ENCODE data around the gene MRTO4.
"Not testable (repeated sequence)": the region's sequence is repeated elsewhere in the genome, so short reads cannot be mapped to it uniquely, and the experiment has no call there.

The MRTO4 gene

DNA sequence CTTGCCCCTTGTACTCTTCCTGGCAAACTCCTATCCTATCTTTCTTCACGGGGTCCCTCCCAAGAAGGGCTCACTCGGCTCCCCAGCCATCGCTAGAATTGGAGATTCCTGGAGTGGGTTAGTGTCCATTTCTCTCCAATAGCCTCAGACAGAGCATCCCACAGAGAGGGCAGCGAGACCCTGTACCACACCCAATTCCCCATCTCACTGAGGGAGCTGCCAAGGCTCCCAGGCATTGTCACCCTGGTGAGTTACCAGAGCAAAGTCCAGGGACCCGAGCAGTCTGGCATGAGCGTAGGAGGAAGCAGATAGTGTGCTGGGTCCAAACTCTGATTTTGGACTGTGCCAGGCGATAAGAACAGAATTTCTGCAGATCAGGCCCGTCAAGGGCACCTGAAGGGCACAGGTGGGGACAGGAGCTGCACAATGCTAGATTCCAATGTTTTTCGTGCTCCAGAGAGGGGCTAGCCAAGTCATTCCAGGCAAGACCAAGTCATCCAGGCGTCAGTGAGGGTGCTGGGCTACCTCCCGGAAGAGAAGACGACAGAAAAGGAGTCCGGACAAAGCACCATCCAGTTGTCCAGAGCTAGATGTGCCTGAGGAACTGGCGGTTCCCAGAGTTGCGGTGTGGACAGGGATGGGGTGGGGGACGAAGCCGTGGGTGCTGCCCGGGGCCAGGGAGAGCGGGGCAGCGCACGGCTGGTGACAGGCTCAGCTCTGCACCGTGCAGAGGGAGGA, 21.7 kb downstream of the MRTO4 start:
- no peak for DNase-seq

DNA sequence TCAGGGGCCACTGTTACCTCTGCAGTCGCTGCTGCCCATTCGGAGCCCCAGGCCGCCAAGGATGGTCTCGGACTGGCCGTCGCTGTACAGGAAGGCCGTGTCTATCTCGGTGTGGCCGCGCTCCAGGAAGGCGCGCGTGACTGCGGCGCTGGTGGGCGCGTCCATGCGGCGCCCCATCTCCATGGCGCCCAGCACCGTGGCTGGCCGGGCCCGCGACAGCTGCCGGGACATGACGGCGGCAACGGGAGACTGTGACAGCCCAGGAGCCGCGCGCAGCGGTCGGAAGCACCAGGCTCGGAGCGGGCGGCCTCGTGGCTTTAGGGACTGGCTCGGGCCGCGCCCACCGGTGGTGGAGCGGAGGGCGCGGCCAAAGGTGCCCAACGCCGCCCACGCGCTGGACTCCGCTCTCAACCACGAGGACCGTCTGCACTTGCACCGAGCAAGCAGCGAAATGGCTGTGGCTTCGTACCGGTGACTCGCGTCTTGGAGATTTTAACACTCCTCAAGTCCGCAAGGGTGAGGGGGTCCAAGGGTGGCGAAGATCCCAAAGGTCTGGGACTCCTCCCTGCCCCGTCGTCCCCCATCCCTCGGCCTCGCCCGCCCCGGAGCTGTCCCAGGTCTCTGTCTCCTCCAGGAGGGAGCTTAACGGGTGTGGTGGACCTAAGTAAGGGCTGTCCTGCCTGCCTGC, 22.4 kb downstream of the MRTO4 start:
- not testable (repeated sequence) for DNase-seq

DNA sequence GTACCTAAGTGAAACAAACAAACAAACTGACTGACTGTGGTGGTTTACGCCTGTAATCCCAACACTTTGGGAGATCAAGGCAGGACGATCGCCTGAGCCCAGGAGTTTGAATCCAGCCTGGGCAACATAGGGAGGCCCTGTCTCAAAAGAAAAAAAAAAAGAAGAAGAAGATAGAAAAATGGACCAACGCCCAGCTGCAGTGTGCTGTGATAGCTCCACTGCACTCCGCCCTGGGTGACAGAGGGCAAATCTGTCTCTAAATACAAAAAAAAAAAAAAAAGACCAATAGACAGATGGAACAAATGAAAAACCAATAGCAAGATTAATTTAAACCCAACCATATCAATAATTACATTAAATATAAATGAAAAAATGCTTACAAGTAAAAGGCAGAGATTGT, 23.0 kb downstream of the MRTO4 start:
- DNase-seq, result no peak

DNA sequence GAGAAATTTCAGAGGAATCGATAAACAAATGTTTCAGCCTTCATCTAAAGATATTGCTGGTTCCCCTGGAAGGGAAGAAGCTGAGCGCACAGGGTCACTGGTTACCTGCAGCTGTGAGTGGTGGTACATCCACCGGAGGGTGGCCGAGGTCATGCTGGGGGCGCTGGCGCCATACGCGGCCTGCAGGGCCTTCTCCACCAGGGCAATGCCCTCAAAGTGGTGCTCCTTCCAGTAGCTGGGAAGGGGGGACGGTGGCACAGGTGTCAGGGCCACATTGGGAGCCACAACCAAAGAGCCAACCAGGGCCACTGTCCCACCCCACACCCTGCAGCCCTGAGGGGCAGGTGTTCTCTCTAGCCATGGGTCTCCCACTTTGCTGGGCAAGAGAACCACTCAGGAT, 32.3 kb downstream of the MRTO4 start:
- DNase-seq, result no peak

DNA sequence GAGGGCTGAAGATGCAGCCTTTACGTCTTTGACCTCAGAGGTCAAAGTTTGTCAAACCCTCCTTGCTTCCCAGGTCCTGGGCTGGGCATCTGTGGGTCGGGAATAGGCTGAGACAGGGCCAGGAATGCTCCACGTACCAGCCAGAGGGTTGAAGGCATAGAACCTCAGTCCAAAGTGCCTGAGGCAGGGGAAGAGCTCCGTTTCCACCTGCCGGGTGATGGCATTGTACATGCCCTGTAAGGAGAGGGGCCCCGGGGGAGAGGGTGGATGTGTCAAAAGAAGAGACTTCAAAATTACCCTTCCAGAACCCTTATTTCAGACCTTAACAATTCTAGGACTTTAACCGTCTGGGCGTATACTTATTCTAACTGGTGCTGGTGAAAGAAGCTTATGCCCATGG, 33.3 kb downstream of the MRTO4 start:
- DNase-seq, result no peak

DNA sequence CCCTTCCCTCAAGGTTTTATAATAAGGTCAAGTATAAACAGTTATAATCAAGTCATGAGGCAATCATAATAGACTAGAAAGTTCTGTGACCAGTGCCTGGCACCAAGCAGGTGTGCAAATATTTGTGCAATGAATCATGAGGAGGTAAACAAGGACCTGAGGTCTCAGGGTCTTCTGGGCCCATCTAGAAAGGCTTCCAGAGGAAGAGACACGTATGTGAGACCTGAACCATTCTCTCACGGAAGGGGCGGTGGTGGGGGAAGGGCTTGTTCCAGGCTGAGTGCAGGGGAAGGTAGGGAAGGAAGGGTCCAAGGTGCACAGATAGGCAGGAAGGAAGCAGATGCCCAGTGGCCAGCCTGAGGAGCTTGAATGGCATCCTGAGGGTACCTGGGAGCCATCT, 33.8 kb downstream of the MRTO4 start:
- not testable (repeated sequence) for DNase-seq

DNA sequence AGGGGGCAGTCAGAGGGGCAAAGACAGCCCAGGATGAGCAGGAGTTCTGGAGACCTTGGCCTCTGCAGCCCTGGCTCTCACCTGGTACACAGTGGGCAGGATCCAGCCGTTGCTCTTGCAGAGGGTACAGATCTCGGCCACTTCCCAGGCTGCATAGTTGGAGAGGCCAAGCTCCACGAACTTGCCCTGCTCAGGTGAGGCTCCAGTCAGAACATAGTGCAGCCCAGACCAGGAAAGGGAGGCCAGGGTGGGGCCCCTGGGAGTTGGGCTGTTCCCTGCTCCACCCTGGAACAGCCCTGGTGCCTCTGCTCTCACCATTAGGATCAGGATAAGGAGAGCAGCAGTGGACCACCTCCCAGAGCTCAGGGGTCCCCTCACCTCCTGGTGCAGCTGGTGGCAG, 34.2 kb downstream of the MRTO4 start:
- not testable (repeated sequence) for DNase-seq

DNA sequence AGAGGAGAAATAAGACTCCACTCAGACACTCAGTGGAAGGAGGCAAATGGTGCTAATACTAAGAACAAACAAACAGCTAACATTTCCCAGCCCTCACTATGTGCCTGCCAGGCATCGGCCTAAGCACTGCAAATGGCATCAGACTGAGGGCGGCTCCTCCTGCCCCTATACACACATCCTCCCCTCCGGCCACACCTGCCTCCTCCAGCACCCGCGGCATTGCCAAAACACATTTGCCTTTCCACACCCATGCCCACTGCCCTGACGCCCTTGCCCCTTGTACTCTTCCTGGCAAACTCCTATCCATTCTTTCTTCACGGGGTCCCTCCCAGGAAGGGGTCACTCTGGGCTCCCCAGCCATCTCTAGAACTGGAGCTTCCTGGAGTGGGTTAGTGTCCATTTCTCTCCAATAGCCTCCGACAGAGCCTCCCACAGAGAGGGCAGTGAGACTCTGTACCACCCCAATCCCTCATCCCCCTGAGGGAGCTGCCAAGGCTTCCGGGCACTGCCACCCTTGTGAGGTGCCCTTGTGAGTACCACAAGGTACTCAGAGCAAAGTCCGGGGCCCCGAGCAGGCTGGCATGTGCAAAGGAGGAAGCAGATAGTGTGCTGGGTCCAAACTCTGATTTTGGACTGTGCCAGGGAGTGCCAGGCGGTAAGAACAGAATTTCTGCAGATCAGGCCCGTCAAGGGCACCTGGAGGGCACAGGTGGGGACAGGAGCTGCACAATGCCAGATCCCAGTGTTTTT, 36.0 kb downstream of the MRTO4 start:
- DNase-seq, result no peak

DNA sequence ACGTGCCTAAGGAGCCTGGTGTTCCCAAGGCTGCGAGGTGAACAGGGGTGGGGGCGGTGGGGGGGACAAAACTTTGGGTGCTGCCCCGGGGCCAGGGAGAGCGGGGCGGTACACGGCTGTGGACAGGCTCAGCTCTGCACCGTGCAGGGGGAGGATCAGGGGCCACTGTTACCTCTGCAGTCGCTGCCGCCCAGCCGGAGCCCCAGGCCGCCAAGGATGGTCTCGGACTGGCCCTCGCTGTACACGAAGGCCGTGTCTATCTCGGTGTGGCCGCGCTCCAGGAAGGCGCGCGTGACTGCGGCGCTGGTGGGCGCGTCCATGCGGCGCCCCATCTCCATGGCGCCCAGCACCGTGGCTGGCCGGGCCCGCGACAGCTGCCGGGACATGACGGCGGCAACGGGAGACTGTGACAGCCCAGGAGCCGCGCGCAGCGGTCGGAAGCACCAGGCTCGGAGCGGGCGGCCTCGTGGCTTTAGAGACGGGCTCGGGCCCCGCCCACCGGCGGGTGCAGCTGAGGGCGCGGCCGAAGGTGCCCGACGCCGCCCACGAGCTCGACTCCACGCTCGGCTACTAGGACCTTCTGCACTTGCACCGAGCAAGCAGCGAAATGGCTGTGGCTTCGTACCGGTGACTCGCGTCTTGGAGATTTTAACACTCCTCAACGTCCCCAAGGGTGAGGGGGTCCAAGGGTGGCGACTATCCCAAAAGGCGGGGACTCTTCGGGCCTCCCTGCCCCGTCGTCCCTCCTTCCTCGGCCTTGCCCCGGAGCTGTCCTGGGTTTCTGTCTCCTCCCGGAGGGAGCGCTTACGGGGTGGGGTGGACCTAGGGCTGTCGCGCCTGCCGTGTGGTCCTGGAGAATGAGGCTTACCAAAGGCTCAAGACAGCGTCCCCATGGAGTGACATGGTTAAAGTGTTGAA, 37.0 kb downstream of the MRTO4 start, which contains the start of gene AKR7A3:
Gene AKR7A3 (minus strand): TSS at position 447 of the 918 bp plus-strand sequence. CDS start 61 bp downstream, at position 386.
- peak; percentile 61 to 76 for DNase-seq

DNA sequence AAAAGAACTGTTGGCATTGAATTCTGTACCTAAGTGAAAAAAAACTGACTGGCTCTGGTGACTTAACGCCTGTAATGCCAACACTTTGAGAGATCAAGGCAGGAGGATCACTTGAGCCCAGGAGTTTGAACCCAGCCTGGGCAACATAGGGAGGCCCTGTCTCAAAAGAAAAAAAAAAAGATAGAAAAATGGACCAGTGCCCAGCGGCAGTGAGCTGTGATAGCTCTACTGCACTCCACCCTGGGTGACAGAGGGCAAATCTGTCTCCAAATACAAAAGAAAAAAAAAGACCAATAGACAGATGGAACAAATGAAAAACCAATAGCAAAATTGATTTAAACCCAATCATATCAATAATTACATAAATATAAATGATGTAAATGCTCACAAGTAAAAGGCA, 37.6 kb downstream of the MRTO4 start:
- DNase-seq, result no peak

DNA sequence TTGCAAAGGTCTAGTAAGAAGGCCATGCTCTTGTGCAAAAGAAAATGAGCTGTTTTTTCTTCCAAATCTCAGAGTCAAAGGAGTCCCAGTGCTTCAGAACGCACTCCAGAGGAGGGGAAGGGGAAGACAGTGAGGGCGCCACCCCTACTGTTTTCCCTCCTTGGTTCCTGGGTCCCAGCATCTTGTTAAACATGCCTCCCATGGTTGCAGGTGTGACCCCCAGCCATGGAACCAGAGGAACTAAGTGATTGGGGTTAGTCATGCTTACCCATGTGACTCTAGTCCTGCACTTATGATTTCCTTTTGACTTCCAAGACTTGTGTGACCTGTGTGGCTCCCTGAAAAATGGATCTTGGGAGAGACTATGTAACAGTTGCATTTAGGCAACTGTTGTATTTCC, 43.0 kb downstream of the MRTO4 start:
- DNase-seq, result no peak

DNA sequence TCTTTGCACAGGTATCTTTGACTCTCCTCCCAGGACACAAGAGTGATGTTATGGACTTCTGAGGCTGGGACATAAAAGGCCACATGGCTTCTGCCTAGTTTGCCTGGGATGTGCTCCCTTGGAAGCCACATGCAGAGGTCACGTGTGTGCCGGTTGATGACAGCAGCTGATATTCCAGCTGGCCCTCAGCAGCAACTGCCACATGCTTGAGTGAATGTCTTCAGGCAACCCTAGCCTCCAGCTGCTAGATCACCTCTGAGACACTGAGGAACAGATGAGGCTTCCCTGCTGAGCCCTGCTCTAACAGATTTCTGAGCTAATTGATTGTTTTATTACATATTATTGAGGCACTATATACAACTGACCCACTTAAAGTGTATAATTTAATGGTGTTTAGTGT, 48.6 kb downstream of the MRTO4 start:
- DNase-seq, result no peak

DNA sequence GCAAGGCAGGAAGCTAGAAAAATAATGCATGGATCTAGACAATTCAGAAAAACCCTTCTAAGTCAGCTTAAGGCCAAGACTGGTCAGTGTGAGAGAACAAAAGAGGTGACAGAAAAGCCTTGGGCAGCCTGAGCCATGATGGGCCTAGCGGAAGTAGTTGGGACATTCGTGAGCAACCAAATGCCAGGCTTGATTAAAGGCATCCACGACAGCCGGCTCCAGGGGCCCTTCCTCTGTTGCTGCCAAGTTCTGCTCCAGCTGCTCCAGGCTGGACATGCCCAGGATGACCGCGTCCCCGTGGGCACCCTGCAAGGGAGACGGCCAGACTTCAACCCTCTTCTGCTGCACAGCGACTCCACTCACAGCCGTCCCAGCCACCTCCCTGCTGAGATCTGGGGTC, 52.5 kb downstream of the MRTO4 start:
- DNase-seq, result not testable (repeated sequence)

DNA sequence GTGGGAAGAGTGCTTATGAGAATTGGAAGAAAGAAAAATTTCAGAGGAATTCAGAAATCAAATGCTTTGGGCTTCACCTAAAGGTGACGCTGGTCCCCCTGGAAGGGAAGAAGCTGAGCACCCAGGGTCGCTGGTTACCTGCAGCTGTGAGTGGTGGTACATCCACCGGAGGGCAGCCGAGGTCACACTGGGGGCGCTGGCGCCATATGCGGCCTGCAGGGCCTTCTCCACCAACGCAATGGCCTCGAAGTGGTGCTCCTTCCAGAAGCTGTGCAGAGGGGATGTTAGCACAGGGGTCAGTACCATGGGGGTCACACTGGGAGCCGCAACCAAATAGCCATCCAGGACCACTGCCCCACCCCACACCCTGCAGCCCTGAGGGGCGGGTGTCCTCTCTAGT, 54.3 kb downstream of the MRTO4 start:
- no peak for DNase-seq

DNA sequence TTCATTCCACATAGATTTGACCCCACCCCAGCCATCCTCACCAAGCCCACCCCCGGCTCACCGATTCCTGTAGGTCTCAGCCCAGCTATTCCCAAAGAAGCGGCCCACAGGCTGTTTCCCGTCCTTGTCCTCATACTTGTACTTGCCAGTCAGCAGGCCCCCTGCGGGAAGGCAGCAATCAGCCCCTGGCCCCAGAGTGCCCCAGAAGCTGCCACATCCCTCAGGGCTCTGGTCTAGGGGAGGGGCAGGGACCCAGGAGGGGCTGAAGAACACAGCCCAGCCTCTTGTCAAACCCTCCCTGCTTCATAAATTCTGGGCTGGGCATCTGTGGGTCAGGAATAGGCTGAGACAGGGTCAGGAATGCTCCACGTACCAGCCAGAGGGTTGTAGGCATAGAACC, 55.3 kb downstream of the MRTO4 start:
- DNase-seq, result no peak

DNA sequence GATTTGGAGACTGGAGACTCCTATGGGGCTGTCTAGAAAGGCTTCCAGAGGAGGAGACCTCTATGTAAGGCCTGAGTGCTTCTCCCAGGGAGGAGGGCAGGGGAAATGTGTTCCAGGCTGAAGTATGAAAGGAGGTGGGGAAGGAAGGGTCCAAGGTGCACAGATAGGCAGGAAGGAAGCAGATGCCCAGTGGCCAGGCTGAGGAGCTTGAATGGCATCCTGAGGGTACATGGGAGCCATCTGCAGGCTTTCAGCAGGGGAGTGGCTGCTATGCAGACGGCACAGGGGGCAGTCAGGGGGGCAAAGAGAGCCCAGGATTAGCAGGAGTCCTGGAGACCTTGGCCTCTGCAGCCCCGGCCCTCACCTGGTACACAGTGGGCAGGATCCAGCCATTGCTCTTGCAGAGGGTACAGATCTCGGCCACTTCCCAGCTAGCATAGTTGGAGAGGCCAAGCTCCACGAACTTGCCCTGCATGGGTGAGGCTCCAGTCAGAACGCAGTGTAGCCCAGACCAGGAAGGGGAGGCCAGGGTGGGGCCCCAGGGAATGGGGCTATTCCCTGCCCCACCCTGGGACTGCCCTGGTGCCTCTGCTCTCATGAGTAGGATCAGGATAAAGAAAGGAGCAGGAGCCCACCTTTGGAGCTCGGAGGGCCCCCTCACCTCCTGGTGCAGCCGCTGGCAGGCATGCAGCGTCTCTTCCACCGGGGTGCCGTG, 56.3 kb downstream of the MRTO4 start:
- no peak for DNase-seq

DNA sequence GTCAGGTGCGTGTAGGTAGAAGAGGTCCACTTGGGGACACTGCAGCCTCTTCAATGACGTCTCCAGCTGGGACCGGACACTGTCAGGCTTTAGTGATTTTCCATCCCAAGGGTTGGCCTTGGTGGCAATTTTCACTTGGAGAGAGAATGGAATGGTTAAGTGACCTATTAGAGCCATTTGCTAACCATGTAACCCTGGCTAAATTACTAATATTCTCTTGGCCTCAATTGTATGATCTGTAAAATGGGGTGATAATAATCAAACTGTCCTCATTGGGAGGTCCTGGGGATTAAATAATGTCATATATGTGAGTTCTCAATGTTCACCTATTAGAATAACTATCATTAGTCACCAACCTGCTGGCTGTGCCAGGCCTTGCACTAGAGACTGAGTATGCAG, 56.9 kb downstream of the MRTO4 start:
- no peak for DNase-seq

DNA sequence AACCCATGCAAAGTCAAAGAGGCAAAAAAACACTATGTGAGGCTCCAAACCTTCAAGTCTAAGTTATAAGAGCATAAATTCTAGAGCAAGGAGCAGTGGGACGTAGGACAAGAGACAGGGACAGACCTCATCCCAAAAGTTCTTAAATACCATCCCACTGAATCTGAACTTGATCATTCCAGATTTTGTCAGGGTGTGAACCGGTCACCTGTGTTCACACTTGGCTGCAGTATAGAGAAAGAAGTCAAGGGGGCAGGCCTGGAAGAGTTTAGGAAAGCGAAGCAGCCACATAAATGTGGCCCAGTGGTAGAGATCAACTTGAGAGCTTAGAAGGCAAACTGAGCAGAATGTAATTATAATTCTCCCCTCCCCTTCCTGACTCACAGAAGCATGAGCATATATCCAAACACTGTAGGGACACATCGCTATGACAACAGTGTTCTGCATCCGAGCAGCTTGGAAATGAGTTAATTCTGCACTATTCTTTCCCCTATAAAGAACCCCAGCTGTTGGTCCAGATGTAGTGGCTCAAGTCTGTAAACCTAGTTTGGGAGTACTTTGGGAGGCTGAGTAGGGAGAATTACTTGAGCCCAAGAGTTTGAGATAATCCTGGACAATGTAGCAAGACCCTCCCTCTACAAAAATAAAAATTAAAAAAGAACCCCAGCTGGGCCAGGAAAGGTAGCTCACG, 57.7 kb downstream of the MRTO4 start:
- DNase-seq, result no peak
